GM19023 (cell line): ENCODE measurements around the gene SLC41A3.
"Not testable (repeated sequence)": the region's sequence is repeated elsewhere in the genome, so short reads cannot be mapped to it uniquely, and the experiment has no call there.

Experiments used
- ATAC-seq: cut with Tn5 transposase; IDR thresholded peaks from one replicate; pipeline ENCODE4 v1.9.1; 2021; ENCODE audit warnings: mild to moderate bottlenecking, moderate library complexity; ENCODE audit not compliant: unreplicated experiment

Gene SLC41A3

DNA sequence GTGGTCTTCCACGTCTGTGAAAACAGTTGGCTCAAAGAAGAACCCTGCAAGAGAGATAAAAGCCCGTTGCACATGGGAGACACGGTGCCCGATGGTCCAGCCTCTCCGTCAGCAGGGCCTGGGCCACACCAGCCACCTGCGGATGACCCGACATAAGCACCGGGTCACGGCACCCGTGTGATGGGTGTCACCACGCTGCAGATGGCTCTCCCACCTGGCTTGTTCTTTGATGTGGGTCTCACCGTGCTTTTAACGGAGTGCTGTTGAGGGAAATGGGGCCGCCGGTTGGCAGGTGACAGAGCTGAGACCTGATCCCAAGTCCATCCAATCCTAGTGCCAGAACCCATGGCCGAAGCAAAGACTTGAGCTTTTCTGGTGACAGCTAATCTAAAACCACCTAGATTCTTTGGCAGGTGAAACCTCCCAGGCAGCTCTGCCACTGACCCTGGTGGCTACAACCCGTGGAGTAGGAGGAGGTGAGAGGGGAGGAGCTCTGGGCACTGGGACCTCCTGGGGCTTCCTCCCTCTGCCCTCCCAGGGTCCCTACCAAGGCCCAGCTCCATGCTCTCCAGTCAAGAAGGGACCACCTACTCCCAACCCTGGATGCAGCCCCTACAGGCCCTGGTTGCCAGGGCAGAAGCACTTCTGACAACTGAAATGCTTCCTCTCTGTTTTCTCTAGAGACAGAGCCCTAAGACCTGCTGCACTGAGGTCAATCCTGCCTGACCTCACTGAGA, 23.4 kb upstream of the SLC41A3 start:
- ATAC-seq: no peak

DNA sequence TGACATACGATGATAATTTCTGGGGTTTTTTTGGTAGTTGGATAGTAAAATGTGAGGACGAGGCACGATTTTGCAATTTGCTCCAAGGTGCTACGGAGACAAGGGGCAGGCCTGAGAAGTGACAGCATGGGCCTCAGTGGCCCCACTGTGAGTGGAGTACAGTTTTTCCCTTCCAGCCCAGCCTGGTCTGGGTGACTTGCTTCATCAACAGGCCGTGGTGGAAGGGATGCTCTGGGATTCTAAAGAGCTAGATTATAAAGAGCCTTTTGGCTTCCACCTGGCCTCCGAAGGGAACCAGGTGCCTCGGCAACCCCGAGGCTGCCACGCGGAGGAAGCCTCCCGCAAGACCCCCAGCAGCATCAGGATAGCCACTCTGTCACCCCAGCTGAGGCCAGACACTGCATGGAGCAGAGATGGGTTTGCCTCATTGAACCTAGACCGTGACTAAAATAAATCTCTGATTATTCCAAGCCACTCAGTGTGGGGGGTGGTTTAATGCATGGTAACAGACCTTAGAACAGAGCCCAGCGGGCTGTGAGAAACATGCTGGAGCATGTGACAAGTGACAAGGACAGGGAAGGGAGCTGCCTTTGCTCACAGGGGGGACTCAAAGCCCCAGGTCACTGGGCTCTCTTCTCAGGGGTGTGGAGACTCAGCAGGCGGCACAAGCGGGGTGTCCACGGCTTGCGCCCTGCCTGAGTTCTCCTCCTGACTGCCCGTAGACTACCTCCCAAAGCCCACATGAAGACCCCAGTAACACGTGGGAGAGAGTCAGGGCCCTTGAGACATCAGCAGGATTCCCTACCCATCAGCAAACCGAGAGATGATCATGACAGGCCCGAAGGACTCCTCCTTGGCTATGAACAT, 22.6 kb upstream of the SLC41A3 start:
- ATAC-seq: no peak

DNA sequence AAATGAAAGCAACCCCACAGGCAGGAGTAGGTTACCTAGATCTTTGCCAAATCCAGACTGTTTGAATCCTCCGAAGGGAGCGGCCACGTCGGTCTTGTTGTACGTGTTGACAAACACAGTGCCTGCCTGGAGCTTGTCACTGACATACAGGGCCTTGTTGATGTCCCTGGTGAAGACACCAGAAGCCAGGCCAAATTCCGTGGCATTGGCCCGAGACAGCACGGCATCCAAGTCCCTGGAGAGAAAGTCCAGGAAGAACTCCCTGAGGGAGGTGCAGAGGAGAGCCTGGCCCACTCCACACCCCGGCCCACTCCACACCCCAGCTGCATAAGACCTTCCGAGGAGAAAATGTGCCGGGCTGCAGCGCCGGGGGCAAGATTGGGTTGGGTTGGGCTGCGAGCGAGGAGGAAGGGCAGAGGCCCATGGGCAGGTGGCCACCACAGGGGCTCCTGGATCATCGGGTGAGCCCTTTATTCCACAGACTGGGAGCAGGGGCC, 21.8 kb upstream of the SLC41A3 start:
- ATAC-seq: no peak

DNA sequence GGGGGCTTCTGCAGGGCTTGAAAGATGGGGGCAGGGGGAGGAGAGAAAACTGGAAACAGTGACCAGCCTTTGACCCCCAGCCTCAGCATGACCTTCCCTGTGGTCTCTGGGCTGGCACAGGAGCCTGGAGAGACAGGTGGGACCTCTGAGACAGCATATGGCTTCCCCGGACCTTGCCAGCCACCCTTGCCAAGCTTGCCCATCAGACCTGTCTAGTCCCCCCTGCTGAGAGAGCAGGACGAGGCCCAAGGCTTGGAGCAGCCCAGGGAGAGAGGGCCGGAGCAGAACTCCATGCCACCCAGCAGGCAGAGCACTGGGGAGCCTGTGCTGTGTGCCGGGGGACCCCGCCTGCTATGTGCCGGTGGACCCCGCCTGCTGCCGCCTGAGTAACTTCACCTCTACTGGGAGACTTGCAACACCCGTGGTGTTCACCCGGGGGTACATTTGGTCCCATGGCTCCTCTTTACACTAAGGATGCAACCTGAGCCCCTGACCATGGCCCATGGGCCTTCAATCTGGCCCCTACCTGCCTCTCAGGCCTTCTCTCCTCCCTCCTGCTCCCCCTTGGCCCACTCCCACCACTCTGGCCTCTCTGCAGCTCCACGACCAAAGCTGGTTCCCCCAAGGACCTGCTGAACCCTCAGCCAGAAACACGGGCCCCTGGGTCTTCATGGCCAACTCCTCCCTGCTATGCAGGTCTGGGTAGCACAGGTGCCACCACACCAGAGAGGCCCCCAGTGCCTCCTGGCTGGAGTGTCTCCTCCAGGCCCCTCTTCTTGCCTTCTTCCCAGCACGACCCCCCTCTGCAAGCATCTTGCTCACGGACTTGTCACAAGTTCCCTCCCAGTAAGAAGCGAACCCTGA, 21.1 kb upstream of the SLC41A3 start:
- ATAC-seq: no peak

DNA sequence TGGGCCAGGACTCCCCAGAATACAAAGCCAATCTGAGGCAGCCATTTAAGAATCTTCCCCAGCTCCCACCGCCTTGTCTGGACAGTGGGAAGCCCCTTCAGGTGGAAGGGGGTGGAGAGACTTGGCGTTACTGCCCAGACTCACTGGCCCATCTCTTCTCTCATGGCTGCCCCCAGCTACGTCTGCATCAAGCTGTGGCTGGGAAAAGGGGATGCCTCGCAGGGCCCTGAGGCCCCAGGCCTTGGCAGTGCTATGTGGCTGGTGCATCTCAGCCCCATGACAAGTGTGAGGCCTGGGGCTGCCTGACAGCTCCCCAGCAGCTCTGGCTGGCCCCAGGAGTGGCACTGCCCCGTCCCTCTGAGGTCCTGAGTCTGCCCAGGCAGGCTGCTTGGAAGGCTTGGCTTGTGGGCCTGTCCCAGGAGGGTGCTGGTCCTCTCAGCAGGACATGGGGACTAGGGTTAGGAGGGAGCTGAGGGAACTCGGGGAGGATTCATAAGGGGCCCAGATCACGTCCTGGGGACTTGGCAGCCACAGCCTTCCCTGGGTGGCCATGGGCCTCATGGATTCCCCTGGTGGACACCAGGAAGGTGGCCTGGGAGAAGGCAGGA, 20.2 kb upstream of the SLC41A3 start:
- ATAC-seq: no peak

DNA sequence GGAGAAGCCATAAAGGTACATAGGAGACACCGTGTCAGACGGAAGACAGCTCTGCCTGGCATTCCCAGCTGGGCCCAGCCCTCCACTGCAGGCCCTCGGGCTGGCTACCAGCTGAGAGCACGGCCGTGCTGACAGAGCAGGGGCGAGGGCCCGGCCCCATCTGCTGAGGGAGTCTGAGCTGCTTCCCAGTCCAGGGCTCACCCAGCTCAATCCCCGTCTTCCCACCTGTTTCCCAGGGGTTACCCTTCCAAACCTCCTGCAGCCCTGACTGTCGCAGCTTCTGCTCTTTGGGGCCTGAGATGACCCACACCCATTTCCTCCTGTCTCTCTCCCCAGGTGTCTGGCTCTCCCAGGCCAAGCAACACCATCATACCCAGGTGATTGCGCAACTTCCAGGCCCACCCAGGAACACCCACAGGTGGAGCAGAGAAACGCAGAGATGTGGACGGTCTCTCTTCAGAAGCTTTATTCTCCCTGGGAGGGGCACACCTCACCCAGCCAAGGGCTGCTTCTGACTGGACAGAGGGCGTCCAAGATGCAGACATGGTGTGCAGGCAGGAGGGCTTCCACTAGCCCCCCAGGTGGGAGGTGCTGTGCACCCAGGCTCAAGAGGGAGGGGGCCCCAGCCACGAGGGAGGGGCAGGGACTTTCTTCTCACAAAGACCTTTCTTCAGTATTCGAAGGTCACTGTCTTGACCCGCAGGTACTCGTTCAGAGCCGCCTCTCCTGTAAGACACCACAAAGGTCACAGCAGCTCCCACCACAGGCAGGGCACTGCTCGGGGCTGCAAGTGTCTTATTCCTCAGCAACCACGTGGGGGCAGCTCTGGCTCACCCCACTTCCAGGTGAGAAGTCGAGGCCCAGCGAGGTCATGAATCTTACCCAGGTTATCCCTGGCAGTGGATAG, 19.4 kb upstream of the SLC41A3 start:
- ATAC-seq: no peak

DNA sequence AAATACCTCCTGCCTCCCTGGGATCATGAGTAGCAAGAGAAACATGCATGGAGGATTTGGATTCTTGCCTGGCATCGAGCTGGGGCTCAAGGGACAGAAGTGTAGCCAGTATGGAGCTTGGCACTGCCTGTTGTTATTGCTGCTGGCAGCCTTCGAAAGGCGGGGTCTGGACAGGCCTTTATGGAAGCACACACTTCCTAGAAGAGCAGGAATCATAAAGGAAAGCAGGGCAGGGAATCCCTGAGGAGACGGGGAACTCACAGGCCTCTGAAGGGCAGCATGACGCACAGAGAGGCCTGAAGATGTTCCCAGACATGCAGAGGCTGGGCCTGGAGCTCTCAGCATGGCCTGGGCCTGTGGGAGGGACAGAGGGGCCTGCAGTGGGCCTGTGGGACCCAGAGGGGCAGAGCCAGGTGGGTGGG, 18.6 kb upstream of the SLC41A3 start:
- no peak for ATAC-seq

DNA sequence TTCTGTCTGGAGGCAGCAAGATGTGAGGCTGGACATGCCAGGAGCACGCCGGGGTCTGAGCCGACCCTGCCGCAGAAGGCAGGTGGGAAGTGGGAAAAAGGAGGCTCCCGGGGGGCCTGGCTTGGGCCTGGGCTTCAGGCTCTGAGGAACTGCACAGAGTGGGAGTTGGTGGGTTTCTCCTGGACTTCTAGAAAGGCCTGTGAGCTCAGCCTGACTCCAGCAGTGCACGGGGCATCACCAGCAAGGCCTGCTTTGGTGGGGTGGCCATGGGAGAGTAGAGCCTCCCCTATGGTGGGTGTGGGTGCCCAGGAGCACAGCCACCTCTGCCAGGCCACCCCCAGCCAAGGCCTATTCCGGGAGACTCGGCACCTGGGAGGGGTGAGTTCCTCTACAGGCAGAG, 18.1 kb upstream of the SLC41A3 start:
- ATAC-seq: no peak

DNA sequence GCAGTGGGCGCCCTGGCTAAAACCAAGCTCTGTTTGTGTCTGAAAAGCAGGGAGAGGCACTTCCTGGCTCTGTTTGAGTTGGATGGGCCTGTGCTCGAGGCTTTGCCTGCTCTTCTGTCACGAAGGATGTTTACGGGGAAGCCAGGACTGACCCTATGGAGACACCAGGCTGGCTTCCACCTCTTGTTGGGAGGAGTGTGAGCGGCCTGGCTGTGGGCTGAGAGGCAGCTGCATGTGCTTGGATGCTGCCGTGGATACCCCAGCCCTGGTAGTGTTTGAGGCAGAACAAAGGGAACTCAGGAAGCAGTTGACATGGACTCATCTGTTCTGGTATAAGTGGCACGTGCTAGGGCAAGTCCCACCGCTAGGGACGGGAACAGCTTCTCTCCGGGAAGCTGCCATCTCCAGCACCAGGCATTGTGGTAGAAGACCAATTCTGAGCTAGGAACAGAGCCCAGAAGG, 17.6 kb upstream of the SLC41A3 start:
- no peak for ATAC-seq

DNA sequence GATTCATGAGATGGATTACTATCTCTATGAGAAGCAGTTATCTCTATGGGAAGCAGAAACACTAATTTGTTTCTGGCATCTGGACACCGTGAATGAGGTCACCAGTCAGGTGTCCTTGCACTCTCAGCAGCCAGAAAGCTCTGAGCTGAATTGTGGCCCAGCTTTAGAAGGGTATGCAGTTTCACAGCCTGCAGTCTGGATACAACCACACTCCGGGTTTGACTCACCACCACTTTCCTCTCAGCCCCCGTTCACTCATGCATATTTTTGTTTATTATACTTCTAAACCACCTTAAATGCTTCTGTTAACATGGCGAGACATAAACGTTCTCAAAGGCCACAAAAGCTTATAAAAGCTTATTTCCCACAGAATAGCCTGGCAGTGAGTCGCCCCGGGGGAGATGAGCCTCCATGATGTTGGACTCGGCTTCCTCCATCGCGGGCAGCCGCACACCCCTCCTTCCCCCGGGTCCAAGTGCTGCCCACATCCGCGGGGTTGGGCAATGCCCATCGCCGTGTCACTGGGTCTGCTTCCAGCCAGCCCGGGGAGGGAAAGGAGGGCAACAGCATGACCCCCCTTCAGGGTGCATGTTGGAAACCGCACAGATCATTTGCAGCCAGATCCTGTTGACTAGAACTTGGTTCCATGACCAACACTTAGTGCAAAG, 16.8 kb upstream of the SLC41A3 start:
- no peak for ATAC-seq

DNA sequence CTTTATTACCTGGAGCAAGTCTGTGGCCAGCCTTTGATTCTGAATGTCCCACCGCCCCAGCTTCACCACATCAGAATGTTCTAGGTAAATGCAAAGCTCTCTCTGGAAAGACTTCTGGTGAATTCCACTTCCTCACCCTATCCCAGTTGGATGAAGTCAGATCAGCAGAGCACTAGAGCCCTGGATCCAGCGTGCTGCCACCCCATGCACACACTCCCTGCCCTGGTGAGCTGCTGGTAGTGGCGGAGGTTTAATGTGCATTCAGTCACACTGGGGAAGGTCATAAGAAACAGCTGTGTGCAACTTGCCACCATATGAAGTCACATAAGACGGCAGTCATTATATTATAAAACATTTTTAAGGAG, 16.3 kb upstream of the SLC41A3 start:
- ATAC-seq: no peak

DNA sequence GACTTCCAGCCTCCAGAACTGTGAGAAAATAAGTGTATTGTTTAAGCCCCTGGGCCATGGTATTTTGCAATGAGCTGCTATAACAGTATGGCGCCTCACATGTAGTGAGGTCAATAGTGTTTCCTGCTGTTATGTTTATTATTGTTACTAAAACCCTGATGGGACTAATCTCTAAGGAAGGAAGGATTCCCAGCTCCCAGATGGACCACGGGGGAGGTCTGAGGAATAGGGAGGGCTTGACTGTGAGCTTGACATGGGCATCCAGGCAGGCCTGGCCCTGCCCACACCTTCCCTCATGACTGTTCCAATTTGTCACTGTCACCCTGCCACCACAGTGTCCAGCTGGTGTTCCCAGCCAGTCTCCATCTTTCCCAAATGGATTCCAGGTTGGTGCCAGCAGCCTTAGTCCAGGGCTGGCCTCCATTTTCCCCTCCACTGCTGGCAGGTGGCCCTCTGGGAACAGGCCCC, 14.5 kb upstream of the SLC41A3 start:
- ATAC-seq: no peak

DNA sequence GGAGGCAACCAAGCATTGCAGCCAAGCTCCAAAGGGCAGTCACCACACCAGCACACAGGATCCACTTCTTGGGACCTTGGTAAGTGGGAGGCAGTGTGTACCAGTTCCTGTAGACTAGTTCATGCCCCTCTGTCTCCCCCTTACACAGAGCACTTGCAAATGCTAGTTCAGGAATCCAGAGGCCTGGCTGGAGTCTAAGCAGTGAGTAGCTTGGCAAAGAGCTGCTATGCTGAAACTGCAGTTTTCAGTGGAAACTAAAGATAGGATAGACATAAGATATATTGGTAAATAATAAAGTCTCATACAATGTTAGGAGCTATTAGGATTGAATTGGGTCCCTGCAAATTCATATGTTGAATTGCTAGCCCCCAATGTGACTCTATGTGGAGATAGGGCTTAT, 13.9 kb upstream of the SLC41A3 start:
- no peak for ATAC-seq

DNA sequence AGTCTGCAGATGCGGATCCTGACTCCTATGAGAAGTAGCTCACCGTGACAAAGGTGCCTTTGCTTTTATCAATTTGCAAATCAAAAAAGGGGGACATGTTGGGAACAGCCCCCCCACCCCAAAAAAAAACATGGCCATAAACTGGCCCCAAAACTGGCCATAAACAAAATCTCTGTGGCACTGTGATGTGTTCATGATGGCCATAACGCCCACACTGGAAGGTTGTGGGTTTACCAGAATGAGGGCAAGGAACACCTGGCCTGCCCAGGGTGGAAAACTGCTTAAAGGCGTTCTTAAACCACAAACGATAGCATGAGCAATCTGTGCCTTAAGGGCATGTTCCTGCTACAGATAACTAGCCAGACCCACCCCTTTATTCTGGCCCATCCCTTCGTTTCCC, 12.3 kb upstream of the SLC41A3 start:
- not testable (repeated sequence) for ATAC-seq

DNA sequence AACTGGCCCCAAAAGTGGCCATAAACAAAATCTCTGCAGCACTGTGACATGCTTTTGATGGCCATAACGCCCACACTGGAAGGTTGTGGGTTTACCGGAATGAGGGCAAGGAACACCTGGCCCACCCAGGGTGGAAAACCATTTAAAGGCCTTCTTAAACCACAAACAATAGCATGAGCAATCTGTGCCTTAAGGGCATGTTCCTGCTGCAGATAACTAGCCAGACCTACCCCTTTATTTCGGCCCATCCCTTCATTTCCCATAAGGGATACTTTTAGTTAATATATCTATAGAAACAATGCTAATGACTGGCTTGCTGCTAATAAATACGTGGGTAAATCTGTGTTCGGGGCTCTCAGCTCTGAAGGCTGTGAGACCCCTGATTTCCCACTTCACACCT, 8.2 kb upstream of the SLC41A3 start:
- ATAC-seq: not testable (repeated sequence)

DNA sequence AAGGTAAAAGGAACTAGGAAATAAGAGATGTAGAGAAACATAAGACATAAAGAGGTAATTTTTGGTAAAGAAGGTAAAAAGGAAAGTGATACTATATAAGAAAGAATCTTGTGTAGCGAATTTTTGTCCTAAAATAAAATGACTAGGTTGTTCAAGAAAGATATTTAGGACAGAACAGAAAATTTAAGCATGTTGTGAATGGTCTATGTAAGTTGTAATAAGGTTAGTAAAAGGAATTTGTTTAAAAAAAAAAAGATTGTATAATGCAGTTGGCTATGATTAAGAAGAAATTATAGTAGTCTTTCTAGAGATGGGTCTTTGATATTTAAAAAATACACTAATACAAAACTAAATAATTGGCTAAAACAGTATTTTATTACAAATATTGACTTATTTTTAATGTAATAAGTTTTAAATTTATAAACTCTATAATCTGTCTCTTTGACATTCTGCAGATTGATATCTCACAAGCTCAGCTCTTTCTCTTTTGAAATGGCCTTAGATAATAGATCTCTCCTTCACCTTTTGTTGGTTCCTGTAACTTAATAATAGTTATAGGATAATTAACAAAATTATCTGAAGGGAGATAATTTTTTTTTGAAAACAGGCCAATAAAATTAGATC, 3.7 kb upstream of the SLC41A3 start:
- no peak for ATAC-seq

DNA sequence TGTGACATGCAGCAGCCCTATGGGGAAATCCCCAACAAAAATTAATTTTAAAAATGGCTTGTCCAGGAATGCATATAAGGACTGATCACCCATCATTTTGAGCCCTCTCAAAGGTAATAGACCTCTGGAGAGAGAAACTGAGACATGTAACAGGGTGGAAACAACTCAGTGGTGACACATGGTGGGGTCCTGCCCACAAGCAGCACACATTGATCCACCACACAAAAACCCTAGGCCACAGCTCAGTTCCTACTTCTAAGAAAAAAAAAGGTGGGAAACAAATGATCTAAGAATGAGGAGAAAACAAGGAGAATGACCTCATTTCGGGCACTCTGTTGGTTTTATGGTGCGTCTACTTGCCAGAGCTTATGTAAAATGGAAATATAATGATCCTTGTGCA, 1.9 kb upstream of the SLC41A3 start:
- ATAC-seq: no peak

DNA sequence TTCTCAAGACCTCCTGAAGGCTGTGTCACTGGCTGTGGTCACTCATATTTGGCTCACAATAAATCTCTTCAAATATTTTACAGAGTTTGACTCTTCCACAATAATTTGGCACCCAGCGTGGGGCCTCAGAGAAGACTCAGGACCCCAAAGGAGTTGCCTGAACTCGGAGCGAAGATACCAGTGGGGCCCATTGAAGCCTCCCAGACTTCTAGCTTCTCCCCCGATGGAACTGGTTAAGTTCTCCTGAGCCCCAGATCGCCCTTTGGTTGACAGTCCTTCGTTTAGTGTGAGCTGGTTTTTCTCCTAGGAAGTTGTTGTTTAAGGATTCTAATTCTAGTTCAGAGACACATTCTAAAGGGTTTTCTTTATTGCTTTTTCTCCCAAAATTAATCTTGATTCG, 1.4 kb upstream of the SLC41A3 start:
- ATAC-seq: no peak

DNA sequence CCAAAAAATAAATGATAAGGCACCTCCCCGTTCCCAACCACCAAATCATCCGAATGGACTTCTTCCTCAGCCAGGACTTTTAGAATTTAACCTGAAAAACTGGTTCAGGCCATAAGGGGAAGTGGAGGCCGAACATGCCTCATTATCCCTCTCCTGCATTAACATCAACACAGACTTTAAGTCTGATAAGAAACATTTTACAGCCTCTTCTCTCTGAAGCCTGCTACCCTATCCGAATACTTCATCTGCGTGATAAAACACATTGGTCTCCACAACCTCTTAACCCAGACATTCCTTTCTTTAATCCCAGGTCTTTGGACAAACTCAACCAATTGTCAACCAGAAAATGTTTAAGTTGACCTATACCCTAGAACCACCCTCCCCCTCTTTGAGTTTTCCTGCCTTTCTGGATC, 850 bp upstream of the SLC41A3 start:
- no peak for ATAC-seq
